GM21423 (cell line): ENCODE results near the gene GPC1.

ENCODE experiments used
- ATAC-seq: cut with Tn5 transposase; IDR thresholded peaks from one replicate; pipeline ENCODE4 v1.9.1; 2021; ENCODE audit warnings: mild to moderate bottlenecking, moderate library complexity; ENCODE audit not compliant: unreplicated experiment

GPC1 gene

GRCh38 chr2:240429341-240429871 is 6.1 kb upstream of the GPC1 start:
- no peak for ATAC-seq

DNA sequence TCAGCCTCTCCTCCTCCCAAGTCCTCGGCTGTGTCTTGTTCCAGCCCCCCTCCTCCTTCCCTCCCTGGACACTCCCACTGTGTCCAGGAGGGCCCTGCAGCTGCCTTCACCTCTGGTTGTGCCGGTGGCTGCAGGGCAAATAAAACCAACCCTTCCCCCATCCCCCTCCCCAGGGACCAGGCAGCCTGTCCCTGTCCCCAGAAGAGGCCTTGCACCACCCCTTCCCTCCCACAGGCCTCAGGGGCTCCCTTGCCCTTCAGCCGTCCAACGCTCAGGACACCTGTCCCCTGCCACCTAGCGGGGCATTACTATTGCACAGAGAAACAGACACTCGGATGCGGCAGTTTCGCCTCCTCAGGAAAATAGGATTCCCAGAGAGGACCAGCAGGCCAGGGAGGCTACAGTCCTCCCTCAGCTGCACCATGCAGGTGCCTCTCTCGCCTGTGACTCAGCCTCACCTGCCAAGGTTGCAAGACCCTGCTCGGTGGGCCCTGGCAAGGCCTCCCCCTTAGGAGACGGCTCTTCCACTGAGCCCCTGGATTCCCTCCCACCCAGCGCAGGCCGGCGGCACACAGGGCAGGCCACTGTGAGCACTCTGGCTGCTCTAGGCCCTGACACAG is 5.5 kb upstream of the GPC1 start:
- no peak for ATAC-seq

GRCh38 chr2:240430595-240430994 is 4.9 kb upstream of the GPC1 start:
- ATAC-seq = no peak

- ATAC-seq = no peak
Observed at GRCh38 chr2:240431271-240431660, 4.2 kb upstream of the GPC1 start.

DNA sequence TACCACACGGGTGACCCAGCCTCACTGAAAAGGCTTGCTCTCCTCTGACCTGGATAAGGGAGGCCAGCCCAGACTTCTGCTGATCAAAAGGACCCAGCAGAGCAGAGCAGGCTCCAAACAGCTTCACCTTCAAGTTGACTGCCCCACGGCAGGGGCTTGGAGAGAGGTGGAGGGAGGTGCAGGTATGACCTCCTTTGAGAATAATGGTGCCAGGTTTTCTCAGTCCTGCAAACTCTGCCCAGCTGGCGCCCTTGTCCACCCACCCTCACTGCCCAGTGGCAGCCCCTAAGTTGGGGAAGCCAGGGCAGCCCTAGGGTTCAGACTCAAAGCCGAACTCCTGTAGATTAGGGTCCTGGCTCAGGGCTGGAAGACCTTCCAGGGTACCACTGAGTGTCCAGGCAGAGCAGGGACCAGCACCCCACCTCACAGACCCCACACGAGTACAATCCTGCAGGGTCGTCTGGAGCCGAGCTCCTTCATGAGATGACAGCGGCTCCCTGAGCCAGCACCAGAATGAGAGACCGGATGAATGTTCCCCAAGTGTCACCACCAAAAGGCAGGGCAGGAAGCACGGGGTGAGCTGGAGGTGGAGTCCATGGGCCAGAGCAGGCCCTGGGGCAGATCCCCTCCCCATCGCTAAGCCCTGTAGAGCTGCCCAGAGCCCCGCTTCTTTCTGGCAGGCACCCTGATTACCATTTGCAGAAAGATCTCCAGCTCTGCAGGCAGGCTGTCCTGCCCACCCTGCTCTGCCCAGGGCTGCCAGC is 3.6 kb upstream of the GPC1 start:
- ATAC-seq = no peak

DNA sequence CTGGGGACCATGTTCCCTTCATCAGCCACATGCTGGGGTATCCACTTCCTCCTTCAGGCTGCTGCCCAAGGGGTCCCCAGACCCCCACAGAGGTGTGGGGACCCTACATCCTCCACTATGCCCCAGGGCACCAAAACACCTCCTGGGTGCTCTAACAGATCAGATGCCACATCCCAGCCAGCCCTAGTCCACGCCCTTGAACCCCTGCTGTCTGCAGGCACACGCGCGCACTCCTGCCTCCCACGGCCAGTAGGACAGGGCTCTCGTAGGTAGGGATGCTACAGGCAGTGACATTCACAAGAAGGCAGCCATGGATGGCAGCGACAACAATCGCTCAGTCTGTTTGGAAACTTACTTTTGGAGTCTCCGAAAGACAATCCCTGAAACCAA is 3.0 kb upstream of the GPC1 start:
- no peak for ATAC-seq

GRCh38 chr2:240432820-240433801 is 2.4 kb upstream of the GPC1 start:
- no peak for ATAC-seq

GRCh38 chr2:240433973-240434727 is 1.3 kb upstream of the GPC1 start:
- ATAC-seq = no peak

GRCh38 chr2:240434728-240435456 is 571 bp upstream of the GPC1 start:
- ATAC-seq = peak; percentile 60

DNA sequence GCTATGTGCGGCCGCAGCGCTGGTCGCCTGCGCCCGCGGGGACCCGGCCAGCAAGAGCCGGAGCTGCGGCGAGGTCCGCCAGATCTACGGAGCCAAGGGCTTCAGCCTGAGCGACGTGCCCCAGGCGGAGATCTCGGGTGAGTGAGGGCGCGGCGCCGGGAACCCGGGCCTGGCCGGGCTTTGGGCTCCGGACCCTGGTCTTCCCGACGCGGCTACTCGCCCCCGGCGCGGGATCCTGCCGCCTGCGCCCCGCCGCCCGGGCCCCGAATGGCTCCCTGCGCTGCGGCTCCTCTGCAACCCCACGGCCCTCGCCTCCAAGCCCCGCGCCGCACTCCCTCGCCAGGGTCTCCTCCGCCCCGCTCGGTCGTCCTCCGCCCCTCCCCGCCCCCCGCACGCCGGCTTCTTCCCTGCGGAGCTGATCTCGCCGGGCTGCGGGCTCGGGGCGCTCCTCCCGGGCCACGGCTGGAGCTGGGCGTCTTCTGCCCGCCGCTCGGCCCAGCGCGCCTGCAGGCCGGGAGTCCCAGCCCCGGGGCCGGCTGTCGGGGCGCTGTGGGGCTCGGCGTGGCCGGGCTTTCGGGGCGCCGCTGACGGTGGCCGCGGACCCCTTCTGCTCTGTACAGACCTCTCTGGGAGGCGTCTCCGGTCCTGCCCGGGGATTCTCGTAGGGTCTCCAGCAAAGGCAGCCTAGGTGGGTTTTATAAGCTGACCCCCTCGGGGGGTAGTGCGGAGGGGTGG is 652 bp downstream of the GPC1 start:
- ATAC-seq = peak; percentile 14

DNA sequence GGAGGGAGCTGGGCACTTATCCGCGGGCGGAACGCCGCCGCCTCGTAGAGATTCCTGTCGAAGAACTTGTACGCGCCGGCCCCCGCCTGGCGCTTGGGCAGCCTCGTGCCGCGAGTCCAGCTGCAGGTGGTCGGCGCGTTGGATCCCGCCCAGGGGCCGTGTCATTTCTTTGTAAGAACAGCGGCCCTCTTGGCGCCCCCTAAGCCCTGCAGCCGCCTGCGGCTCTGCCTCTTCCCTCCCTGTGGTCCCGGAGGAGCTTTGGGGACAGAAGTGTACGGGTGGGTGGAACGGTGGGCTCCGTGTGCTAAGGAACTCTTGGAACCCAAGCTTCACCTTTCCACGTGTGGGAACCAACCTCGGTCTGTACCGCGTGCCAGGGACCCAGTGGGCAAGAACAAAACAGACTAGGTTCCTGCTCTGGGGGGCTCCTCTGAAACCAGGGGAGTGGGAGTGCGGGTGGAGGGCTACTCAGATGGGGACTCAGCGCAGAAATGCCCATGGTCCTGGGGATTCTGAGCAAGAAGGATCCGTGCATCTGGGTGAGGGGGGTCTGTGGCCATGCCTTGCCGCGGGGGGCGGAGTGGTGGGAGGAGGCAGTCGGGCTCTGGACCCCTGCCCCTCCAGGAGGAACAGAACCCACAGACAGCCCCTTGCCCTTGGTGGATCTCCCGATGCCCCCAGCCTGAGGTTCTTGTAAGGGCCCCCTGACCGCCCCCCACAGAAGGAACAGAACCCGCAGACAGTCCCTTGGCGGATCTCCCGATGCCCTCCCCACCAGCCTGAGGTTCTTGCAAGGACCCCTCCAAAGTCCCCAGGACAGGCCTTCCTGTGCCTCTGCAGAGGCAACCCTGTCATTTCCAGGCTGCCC is 1.5 kb downstream of the GPC1 start:
- ATAC-seq = no peak

- ATAC-seq = no peak
Observed at GRCh38 chr2:240437551-240437860, 2.0 kb downstream of the GPC1 start.

DNA sequence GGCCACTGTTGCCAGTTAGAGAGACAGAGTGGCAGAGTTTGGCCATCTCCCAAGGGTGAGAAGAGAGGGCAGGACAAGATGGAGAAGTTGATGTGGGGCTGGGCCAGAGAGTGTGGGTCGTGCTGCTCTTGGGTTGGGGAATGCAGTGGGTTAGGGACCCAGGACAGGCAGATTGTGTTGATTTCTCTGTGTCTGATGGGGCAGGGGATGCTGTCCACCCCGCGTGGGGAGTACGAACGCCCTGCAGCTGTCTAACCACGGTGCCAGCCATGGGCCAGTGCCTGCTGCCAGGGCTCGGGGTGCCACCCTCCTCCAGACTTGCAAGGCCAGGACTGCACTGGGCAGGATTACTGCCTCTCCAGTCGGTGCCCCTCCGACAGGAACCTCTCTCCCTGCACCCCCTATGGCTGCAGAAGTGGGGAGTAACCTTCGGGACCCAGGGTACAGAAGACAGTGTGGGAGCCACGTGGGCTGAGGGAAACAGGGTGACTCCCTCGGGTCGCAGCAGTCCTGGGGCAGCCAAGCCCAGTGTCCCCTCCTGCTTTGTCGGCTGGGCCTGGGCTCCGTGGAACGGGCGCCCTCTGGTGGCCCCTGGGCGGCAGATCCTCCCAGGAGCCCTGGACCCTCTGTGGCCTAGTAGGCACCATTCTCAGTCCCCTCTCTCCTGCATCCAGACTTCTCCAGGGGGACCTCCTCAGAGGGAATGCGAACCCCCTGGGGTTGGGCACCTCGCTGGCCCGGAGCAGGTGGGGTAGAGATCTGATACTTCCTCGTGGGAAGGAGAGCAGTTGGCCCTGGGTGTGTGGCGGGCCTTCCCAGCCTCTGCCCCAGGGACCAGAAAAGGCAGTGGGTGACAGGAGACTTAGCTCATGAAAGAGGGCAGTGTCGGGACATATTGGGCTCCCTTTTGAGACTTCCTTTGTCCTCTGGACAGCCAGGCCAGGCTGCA is 2.7 kb downstream of the GPC1 start:
- no peak for ATAC-seq

DNA sequence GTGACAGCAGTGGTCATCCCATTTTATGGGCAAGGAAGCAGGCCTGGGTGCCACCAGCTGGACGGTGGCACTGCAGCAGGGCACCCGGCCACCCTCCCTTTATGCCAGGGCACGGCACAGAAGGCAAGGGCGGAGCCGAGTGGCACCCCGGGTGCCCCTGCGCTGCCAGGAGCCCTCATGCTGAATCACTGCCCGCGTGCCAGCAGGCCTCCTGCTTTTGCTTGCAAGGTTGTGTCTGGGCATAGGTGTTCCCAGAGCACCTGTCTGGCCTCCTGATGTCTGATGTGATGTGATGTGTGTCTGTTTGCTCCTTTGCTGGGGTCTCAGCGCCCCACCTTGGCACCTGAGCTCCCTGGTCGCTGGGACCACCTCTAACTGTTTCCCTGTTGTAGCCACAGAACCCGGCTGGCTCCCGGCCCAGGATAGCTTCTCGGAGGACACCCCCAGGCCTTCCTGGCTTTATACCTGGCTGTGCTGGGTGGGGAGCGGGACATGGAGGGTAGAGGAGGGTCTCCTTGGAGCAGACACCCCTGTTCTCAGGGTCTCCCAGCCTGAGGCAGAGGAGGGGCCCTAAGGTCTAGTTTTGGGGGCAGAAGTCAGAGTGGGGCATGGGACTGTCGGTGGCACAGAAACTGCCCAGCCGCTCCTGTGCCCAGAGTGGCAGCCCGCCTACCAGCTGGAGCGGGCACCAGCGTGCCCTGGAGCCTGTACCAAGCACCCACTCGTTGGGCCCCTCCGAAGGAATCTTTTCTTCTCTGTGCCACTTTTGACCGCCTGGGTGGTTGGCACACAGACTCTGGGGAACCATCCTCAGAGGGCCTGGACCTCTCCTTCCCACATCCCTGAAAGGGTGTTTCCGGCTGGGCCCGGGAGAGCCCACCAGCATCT is 3.6 kb downstream of the GPC1 start:
- ATAC-seq = no peak

GRCh38 chr2:240439698-240440151 is 4.3 kb downstream of the GPC1 start:
- ATAC-seq = no peak

- ATAC-seq = no peak
Observed at GRCh38 chr2:240440251-240440650, 4.8 kb downstream of the GPC1 start.
